GM12878 (cell line): Measurements from ENCODE around the gene SEPSECS. TPM values are rescaled to one million over a fixed set of nuclear protein-coding genes. Genes with fewer than 3 reads are reported as not detected.

Experiments
- ATAC-seq: fragments of 200-7000 bp; cut with Tn5 transposase; 3 replicates; pipeline ENCODE4 v1.9.1; 2020; ENCODE audit warnings: mild to moderate bottlenecking, moderate library complexity
- BruUV-seq: library from RNA; stranded (reverse); fragments of 400-500 nt; replicated peaks from 2 replicates; lab custom pipeline; 2021; lab: Mats Ljungman, UMichigan
- CTCF ChIA-PET: fragments of 300-600 bp; sonication (Branson Sonifier 250); formaldehyde crosslinking; extraction: SDS; loops from one replicate; lab custom pipeline; 2021; ENCODE audit warnings: inconsistent platforms; lab: Yijun Ruan, JAX
- POLR2A ChIA-PET: fragments of 350-600 bp; formaldehyde crosslinking; extraction: SDS; loops from one replicate; lab custom pipeline; 2021; ENCODE audit warnings: inconsistent platforms; lab: Charles Lee
- RAD21 ChIA-PET: fragments of 300-600 bp; sonication (Branson Sonifier 250); formaldehyde crosslinking; loops from one replicate; lab custom pipeline; 2023; ENCODE audit warnings: antibody characterized with exemption; ENCODE audit not compliant: unreplicated experiment; lab: Charles Lee
- SMC1A ChIA-PET: fragments of 300-600 bp; sonication (Branson Sonifier 250); formaldehyde crosslinking; loops from one replicate; lab custom pipeline; 2023; ENCODE audit not compliant: unreplicated experiment, uncharacterized antibody; lab: Charles Lee
- DNase-seq: peaks from one replicate; pipeline ENCODE4 v3.0.0-alpha.2; 2011; ENCODE audit warnings: low read depth, low spot score
- FAIRE-seq: peaks from 3 replicates; lab custom pipeline; 2011; peaks lifted over from hg19 to GRCh38; lab: Jason Lieb, UNC
- H2AFZ ChIP-seq: 2 replicates; pipeline ENCODE4 v1.6.0; 2011; ENCODE audit warnings: low read depth, low read length, control low read depth; ENCODE audit not compliant: control insufficient read depth
- H3K27ac ChIP-seq: 2 replicates; pipeline ENCODE4 v1.5.1; 2011; ENCODE audit warnings: control low read depth; ENCODE audit not compliant: control insufficient read depth, insufficient read depth
- H3K27me3 ChIP-seq, 2 experiments: replicated peaks in 1 of 2; 2 replicates each; pipeline versions ENCODE4 v1.6.0 to v1.6.1; 2011; ENCODE audit warnings: low read length in 1 of 2; ENCODE audit not compliant: control insufficient read depth in 2 of 2, insufficient read depth in 2 of 2
- H3K36me3 ChIP-seq, 2 experiments: 2 replicates each; pipeline ENCODE4 v1.5.1; 2011; ENCODE audit warnings: low read length in 1 of 2; ENCODE audit not compliant: control insufficient read depth in 2 of 2, insufficient read depth in 2 of 2
- H3K4me1 ChIP-seq: 2 replicates; pipeline ENCODE4 v1.6.1; 2011; ENCODE audit warnings: mild to moderate bottlenecking, low read length, moderate library complexity, mixed read lengths; ENCODE audit not compliant: control insufficient read depth, insufficient read depth
- H3K4me2 ChIP-seq: 2 replicates; pipeline ENCODE4 v1.6.0; 2011; ENCODE audit warnings: control low read depth; ENCODE audit not compliant: control insufficient read depth, insufficient read depth
- H3K4me3 ChIP-seq: fragments of 200-600 bp; sonication (generic); 2 replicates; pipeline ENCODE4 v1.5.1; 2016
- H3K79me2 ChIP-seq: 2 replicates; pipeline ENCODE4 v1.6.0; 2011; ENCODE audit warnings: low read length; ENCODE audit not compliant: control insufficient read depth, insufficient read depth
- H3K9ac ChIP-seq: 2 replicates; pipeline ENCODE4 v1.8.0; 2011; ENCODE audit warnings: low read length, control low read depth, mixed read lengths; ENCODE audit not compliant: control insufficient read depth, insufficient read depth
- H3K9me3 ChIP-seq: replicated peaks from 3 replicates; pipeline ENCODE4 v1.5.1; 2011; ENCODE audit warnings: mild to moderate bottlenecking, low read length; ENCODE audit not compliant: control insufficient read depth, insufficient read depth
- H4K20me1 ChIP-seq: 2 replicates; pipeline ENCODE4 v1.6.0; 2011; ENCODE audit not compliant: control insufficient read depth, insufficient read depth
- FOXM1 ChIP-seq: IDR thresholded peaks from 2 replicates; pipeline ENCODE4 v1.6.1; 2012; ENCODE audit warnings: low read depth, mild to moderate bottlenecking, inconsistent platforms, low read length, moderate library complexity
- GATAD2B ChIP-seq: fragments of 450-650 bp; conservative IDR thresholded peaks from 2 replicates; pipeline ENCODE4 v1.6.1; 2017; ENCODE audit warnings: low read depth, mild to moderate bottlenecking, moderate library complexity
- KLF5 ChIP-seq: fragments of 450-650 bp; IDR thresholded peaks from 2 replicates; pipeline ENCODE4 v1.6.1; 2014; ENCODE audit warnings: mild to moderate bottlenecking; ENCODE audit not compliant: partially characterized antibody
- MAX ChIP-seq: IDR thresholded peaks from 2 replicates; pipeline ENCODE4 v1.6.1; 2012; ENCODE audit warnings: low read depth, low read length, improper control_type of control experiment
- NFYA ChIP-seq: IDR thresholded peaks from 2 replicates; pipeline ENCODE4 v1.6.1; 2011; ENCODE audit warnings: low read depth, mild to moderate bottlenecking, low read length, improper control_type of control experiment, borderline replicate concordance
- NKRF ChIP-seq: fragments of 450-650 bp; conservative IDR thresholded peaks from 2 replicates; pipeline ENCODE4 v1.6.1; 2017; ENCODE audit warnings: mild to moderate bottlenecking, moderate library complexity
- SKIL ChIP-seq: fragments of 450-650 bp; IDR thresholded peaks from 2 replicates; pipeline ENCODE4 v1.6.1; 2017; ENCODE audit warnings: mild to moderate bottlenecking, low read depth, inconsistent platforms; ENCODE audit not compliant: poor library complexity, severe bottlenecking
- ZBED1 ChIP-seq: IDR thresholded peaks from 2 replicates; pipeline ENCODE4 v1.6.1; 2016; ENCODE audit warnings: borderline replicate concordance
- ZNF274 ChIP-seq: IDR thresholded peaks from one replicate; pipeline ENCODE4 v1.8.0; 2011; ENCODE audit not compliant: insufficient read length, insufficient read depth
- ZNF592 ChIP-seq: fragments of 450-650 bp; IDR thresholded peaks from 2 replicates; pipeline ENCODE4 v1.6.1; 2017; ENCODE audit warnings: mild to moderate bottlenecking, moderate library complexity
- WGBS: methylation state at CpG from one replicate; pipeline ENCODE4 v1.1.6; 2016; ENCODE audit warnings: low lambda C conversion rate; ENCODE audit not compliant: insufficient replicate concordance, insufficient coverage; ENCODE audit errors: missing lambda C conversion rate; 5-methylcytosine and 5-hydroxymethylcytosine counted together
- in situ Hi-C: fragments of 300-500 bp; cut with MboI; formaldehyde crosslinking; loops from 9 replicates; pipeline ENCODE4 v1.14.3; 2018; ENCODE audit warnings: mixed read lengths
- intact Hi-C: fragments of 100-400 bp; cut with micrococcal nuclease; formaldehyde crosslinking; loops from one replicate; pipeline ENCODE4 v1.14.2; 2022; ENCODE audit not compliant: unreplicated experiment
- polyA plus RNA-seq, 11 experiments: library from polyadenylated mRNA; depleted of rRNA in 4 of 11; unstranded in 6 of 11; stranded (reverse) in 5 of 11; fragments of >200 nt; fragmentation: Nextera tagmentation in 4 of 11; fragmentation: Illumina TruSeq in 1 of 11; extraction: Ambion mirVana in 4 of 11; extraction: Trizol in 1 of 11; gene quantifications; 1 replicate in 1 of 11; 2 replicates in 10 of 11; pipeline versions ENCODE4 v1.2.1 to v1.2.3, GENCODE V29; 2011 to 2016; ENCODE audit warnings: inconsistent platforms in 2 of 11, missing spikeins in 2 of 11, low read depth in 1 of 11
- total RNA-seq, 4 experiments: library from RNA; depleted of rRNA in 3 of 4; stranded (reverse); fragments of >200 nt in 3 of 4; fragmentation: Illumina TruSeq in 1 of 4; extraction: Trizol in 1 of 4; gene quantifications; 2 replicates each; pipeline versions ENCODE4 v1.2.1 to v1.2.3, GENCODE V29; 2013 to 2021

Gene SEPSECS
- total and polyA plus RNA-seq, 10 of the 15 experiments (the other 5 are each of a cell fraction or from before 2014, with no cell fraction given) = 2.8 to 15.8 (median 7.2) TPM

- TF ChIP-seq ZNF592 = no peak
These were observed 43.0 kb downstream of the SEPSECS start (continued) for GRCh38 chr4:25117274-25117673.

- WGBS = 62% methylated on average over 13 of the region's 13 CpGs
- in situ Hi-C loops (no loop called here), intact Hi-C loops (no loop called here)
- no TSS peak for BruUV-seq
- TF ChIP-seq FOXM1 = no peak
- TF ChIP-seq ZBED1 = no peak
- no peak for TF ChIP-seq ZNF274
- TF ChIP-seq NFYA = no peak
- TF ChIP-seq NKRF = no peak
- no peak for TF ChIP-seq GATAD2B
- TF ChIP-seq MAX = no peak
- TF ChIP-seq SKIL = no peak
- TF ChIP-seq KLF5 = no peak
- TF ChIP-seq, all 136 proteins: peak for 0
- FAIRE-seq = no peak
- SMC1A ChIA-PET = no interaction called here
- no peaks in the 10 kb centered on the region for H3K9me3 ChIP-seq
- H3K4me1 ChIP-seq = no peaks in the 10 kb centered on the region
- H3K27ac ChIP-seq = no peak overlapping the region
- DNase-seq = no peak
- no peak for ATAC-seq
- H2AFZ ChIP-seq = no peak overlapping the region
- no peak overlapping the region for H3K9ac ChIP-seq
- H3K4me3 ChIP-seq = no peak overlapping the region
- no peaks in the 10 kb centered on the region for H3K79me2 ChIP-seq
- POLR2A ChIA-PET = no interaction called here
- RAD21 ChIA-PET = no interaction called here
- H3K36me3 ChIP-seq = no peaks in the 10 kb centered on the region
- no peaks in the 10 kb centered on the region; a peak in 1 of 4 replicates for H3K27me3 ChIP-seq
- no peak overlapping the region for H3K4me2 ChIP-seq
- H4K20me1 ChIP-seq = no peaks in the 10 kb centered on the region
- CTCF ChIA-PET = no interaction called here
These were observed 46.0 kb downstream of the SEPSECS start for GRCh38 chr4:25113915-25114904.
